ENCODE measurements around the gene GPAM.

- TF ChIP-seq, protein P1, sequence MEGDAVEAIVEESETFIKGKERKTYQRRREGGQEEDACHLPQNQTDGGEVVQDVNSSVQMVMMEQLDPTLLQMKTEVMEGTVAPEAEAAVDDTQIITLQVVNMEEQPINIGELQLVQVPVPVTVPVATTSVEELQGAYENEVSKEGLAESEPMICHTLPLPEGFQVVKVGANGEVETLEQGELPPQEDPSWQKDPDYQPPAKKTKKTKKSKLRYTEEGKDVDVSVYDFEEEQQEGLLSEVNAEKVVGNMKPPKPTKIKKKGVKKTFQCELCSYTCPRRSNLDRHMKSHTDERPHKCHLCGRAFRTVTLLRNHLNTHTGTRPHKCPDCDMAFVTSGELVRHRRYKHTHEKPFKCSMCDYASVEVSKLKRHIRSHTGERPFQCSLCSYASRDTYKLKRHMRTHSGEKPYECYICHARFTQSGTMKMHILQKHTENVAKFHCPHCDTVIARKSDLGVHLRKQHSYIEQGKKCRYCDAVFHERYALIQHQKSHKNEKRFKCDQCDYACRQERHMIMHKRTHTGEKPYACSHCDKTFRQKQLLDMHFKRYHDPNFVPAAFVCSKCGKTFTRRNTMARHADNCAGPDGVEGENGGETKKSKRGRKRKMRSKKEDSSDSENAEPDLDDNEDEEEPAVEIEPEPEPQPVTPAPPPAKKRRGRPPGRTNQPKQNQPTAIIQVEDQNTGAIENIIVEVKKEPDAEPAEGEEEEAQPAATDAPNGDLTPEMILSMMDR (IDR thresholded peaks at IDR 0.05; ENCODE audit: borderline replicate concordance, extremely low read depth, low read length, poor library complexity, severe bottlenecking) = no peak
- TF ChIP-seq EZH2 (IDR thresholded peaks at IDR 0.05; ENCODE audit: borderline replicate concordance, low read depth, low read length, severe bottlenecking) = no peak
Observed at GRCh38 chr10:112151524-112152039, 32.0 kb downstream of the GPAM start.
